IPS-20b (cell line): Measurements from ENCODE around the gene SHC2.

ENCODE experiments used
- H3K27ac ChIP-seq: one replicate; pipeline ENCODE4 v1.5.1; 2013; ENCODE audit warnings: low read length
- H3K27me3 ChIP-seq: 2 replicates; pipeline ENCODE4 v1.6.1; 2013; ENCODE audit warnings: mild to moderate bottlenecking, low read length, inconsistent platforms; ENCODE audit not compliant: insufficient read depth
- H3K36me3 ChIP-seq: 2 replicates; pipeline ENCODE4 v1.6.1; 2013; ENCODE audit warnings: low read depth, mild to moderate bottlenecking, inconsistent platforms, low read length, moderate library complexity; ENCODE audit not compliant: insufficient read depth
- H3K4me1 ChIP-seq: 2 replicates; pipeline ENCODE4 v1.6.1; 2013; ENCODE audit warnings: mild to moderate bottlenecking, control low read depth, inconsistent platforms, low read length, moderate library complexity; ENCODE audit not compliant: insufficient read depth
- H3K4me3 ChIP-seq: 2 replicates; pipeline ENCODE4 v1.5.1; 2013; ENCODE audit warnings: mild to moderate bottlenecking, low read length, inconsistent platforms
- H3K9ac ChIP-seq: 2 replicates; pipeline ENCODE4 v1.6.1; 2013; ENCODE audit warnings: low read depth, mild to moderate bottlenecking, inconsistent platforms, low read length, moderate library complexity
- H3K9me3 ChIP-seq: 2 replicates; pipeline ENCODE4 v1.6.1; 2013; ENCODE audit warnings: mild to moderate bottlenecking, low read depth, low read length, inconsistent platforms; ENCODE audit not compliant: insufficient read depth

Gene SHC2

DNA sequence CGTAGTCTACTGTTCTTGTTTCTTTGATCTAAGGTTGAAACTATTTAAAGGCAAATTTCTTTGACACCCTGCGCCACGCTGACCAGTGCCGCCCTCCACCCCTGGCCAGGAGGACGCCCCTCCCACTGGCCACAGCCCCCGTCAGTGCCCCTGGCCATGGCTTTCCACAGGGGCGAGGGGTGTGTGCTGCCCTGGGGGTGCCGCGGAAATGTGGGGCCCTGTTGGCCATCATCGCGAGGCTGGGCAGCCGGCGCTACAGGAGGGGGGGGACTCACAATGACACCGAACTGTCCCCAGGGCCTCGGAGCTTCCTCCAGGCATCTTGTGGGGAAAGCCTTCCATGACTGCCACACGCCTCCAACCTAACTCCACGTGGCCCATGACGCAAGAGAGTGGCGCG is 10.9 kb downstream of the SHC2 start:
- no peaks in the 10 kb centered on the region for H3K36me3 ChIP-seq
- H3K4me1 ChIP-seq, result no peaks in the 10 kb centered on the region
- no peak overlapping the region for H3K4me3 ChIP-seq
- no peak overlapping the region for H3K9ac ChIP-seq
- no peak overlapping the region for H3K27ac ChIP-seq
- peaks cover 7% of the 10 kb centered on the region; the same call in 1 of the 2 replicates for H3K9me3 ChIP-seq
- no peaks in the 10 kb centered on the region for H3K27me3 ChIP-seq

DNA sequence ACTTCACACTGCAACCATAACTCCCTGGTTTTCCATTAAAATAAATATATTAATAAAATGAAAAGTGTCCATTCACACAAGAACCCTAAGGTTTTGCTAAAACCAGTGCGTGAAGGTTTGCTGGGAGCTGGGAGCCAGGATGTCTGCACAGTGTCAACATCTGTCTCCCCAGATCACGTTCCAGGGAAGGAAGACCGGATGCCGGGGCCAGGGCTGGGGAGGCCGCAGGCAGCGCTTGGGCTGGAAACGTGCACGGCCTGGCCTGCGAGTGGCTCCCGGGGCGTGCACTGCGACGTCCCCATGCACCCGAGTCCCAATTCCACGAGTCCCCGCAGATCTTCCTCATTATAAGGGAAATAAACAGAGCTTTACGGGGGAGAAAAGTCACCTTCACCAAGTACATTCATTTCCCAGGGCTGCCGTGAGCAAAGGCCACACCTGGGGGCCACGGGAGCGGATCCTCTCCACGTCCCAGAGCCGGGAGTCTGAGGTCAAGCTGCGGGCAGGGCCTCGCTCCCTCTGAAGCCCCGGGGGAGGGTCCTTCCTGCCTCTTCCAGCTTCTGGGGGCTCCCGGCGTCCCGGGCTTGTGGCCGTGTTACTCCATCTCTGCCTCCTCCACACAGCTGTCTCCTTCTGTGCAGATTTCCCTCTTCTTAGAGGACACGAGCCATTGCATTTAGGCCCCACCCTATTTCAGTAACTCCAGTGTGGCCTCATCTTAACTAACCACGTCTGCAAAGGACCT is 12.8 kb downstream of the SHC2 start:
- no peaks in the 10 kb centered on the region for H3K36me3 ChIP-seq
- H3K4me3 ChIP-seq, result no peak overlapping the region
- no peak overlapping the region for H3K27ac ChIP-seq
- H3K9me3 ChIP-seq, result peaks cover 7% of the 10 kb centered on the region; the same call in 1 of the 2 replicates
- H3K4me1 ChIP-seq, result no peaks in the 10 kb centered on the region
- H3K27me3 ChIP-seq, result no peaks in the 10 kb centered on the region
- no peak overlapping the region for H3K9ac ChIP-seq

DNA sequence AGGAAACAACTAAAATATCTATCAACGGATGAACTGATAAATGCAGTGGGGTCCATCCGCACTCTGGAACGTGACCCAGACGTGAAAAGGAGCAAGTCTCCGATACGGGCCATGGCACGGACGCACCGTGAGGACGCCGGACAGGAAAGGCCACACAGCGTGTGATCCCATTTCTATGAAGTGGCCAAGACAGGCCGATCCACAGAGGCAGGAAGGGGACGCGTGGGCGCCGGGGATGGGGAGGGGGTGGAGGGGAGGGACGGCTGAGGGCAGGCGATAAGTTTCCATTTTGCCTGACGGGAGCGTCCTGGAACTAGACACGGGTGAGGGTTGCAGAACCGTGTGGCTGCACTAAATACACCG is 13.8 kb downstream of the SHC2 start:
- H3K4me1 ChIP-seq, result no peaks in the 10 kb centered on the region
- H3K27ac ChIP-seq, result no peak overlapping the region
- no peaks in the 10 kb centered on the region for H3K27me3 ChIP-seq
- H3K9ac ChIP-seq, result no peak overlapping the region
- no peaks in the 10 kb centered on the region for H3K36me3 ChIP-seq
- H3K9me3 ChIP-seq, result peaks cover 7% of the 10 kb centered on the region; the same call in 1 of the 2 replicates
- no peak overlapping the region for H3K4me3 ChIP-seq

DNA sequence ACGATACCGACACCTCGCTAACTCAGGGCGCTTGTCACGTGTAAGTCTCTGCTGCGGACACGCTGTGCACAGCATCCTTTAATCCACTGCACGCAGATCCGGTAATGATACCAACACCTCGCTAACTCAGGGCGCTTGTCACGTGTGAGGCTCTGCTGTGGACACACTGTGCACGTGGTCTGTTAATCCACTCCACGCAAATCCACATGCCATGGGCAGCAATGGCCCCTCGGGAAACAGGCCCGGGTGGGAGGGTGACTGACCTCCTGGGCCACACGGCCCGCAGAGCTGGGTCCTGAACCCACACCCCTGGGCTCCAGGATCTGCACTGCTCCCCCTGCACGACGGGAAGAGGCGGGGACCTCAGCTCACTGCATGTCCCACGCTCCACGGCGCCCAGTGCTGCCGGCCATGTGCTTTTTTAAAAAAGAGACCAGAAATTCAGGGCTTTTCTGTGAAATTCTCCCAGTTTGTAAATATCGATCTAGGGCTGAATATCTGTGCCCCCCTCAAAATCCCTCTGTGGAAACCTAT is 16.1 kb downstream of the SHC2 start:
- Histone ChIP-seq H3K9me3 (no peaks in the 10 kb centered on the region), H3K9ac (no peak overlapping the region), H3K27me3 (no peaks in the 10 kb centered on the region; the same call in 1 of the 2 replicates), H3K4me1 (no peaks in the 10 kb centered on the region), H3K27ac (no peak overlapping the region), H3K36me3 (no peaks in the 10 kb centered on the region), H3K4me3 (no peak overlapping the region)

DNA sequence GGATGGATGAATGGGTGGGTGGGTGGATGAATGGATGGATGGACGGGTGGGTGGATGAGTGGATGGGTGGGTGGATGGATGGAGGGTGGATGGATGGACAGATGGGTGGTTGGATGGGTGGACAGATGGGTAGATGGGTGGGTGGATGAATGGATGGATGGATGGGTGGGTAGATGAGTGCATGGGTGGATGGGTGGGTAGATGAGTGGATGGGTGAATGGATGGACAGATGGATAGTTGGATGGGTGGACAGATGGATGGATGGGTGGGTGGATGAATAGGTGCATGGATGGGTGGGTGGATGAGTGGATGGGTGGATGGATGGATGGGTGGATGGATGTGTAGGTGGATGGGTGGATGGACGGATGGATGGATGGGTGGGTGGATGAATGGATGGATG is 17.8 kb downstream of the SHC2 start:
- no peak overlapping the region for H3K9ac ChIP-seq
- H3K36me3 ChIP-seq, result no peaks in the 10 kb centered on the region
- no peak overlapping the region for H3K27ac ChIP-seq
- no peaks in the 10 kb centered on the region for H3K9me3 ChIP-seq
- no peaks in the 10 kb centered on the region for H3K4me1 ChIP-seq
- H3K4me3 ChIP-seq, result no peak overlapping the region
- H3K27me3 ChIP-seq, result no peaks in the 10 kb centered on the region; the same call in 1 of the 2 replicates

DNA sequence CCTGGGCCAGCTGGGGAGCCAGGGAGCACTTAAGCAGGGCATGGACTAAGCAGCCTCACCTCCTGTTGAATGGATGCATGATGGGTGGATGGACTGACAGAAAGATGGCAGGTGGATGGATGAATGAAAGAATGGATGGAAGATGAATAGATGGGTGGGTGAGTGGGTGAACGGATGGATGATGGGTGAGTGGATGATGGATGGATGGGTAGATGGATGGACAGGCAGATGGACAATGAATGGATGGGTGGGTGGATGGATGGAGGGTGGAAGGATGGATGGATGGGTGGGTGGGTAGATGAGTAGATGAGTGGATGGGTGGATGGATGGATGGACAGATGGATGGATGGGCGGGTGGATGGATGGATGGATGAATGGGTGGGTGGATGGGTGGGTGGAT is 18.7 kb downstream of the SHC2 start:
- Histone ChIP-seq H3K4me3 (no peak overlapping the region), H3K27me3 (no peaks in the 10 kb centered on the region; the same call in 1 of the 2 replicates), H3K36me3 (no peaks in the 10 kb centered on the region), H3K4me1 (no peaks in the 10 kb centered on the region), H3K9ac (no peak overlapping the region), H3K27ac (no peak overlapping the region), H3K9me3 (no peaks in the 10 kb centered on the region)

DNA sequence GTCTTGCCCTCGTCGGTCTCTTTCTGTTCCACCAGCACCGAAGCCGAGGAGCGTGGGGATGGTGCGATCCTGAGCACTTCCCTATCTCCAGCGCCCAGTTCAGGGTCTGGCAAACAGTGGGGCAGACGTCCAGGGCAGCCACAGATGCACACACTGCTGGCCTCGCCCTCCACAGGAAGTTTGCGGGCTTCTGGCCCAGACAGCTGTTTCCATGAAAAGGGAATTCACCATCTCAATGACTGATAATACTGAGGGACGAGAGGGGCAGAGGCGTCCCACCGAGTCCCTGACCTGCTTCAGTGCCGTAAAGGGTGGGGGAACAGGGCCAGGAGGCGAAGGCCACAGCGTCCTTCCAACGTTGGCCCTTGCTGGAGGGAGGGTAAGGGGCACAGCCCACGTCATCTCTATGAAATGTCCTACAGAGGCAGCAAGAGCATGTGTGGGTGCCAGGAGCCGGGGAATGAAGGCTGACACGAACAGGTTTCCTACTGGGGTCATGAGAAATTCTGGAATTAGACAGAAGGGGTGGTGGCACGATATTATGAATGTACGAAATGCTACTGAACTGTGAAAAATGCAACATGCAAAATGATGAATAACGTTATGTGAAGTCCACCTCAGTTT is 19.5 kb downstream of the SHC2 start:
- no peak overlapping the region for H3K4me3 ChIP-seq
- no peak overlapping the region for H3K9ac ChIP-seq
- no peaks in the 10 kb centered on the region for H3K9me3 ChIP-seq
- no peak overlapping the region for H3K27ac ChIP-seq
- H3K36me3 ChIP-seq, result no peaks in the 10 kb centered on the region
- H3K4me1 ChIP-seq, result no peaks in the 10 kb centered on the region
- no peaks in the 10 kb centered on the region; the same call in 1 of the 2 replicates for H3K27me3 ChIP-seq

DNA sequence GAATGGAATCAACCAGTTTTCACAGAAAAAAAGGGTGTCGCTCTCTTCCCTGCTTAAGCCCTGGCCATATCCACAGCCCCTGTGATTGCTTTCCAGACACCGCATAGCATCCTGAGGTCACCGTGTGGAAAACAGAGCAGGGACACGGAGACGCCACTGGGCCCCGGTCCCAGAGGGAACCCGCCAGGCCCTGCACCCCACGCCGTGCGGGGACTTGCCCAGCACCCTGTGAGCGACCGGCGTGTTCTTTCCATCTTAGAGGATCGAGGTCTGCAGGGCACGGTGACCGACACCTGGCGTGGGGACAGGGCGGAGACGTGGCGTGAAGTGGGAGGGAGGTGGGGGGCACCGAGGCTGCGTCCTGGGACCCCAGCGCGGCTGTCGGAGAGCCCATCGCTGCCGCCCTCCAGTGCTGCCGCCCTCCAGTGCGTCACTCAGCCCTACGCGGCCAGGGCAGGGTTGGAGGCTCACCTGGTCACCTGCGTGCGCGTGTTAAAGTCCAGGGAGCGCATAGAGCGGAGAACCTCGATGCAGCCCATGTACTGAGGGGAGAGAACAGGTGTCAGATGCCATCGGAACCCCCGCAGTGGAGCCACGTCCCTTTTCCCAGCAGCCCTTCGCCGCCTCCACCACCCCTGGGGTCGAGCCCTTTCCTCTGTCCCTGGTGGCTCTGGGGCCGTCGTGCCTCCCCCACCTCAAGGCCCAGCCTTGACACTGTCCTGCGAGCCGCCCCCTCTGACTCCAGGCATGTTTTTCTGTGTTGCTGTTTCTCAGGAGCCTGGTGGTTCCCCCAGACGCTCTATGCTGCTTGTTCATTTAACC is 20.2 kb downstream of the SHC2 start:
- Histone ChIP-seq H3K27ac (no peak overlapping the region), H3K4me3 (no peak overlapping the region), H3K4me1 (no peaks in the 10 kb centered on the region), H3K36me3 (no peaks in the 10 kb centered on the region), H3K27me3 (no peaks in the 10 kb centered on the region; the same call in 1 of the 2 replicates), H3K9me3 (no peaks in the 10 kb centered on the region), H3K9ac (no peak overlapping the region)

DNA sequence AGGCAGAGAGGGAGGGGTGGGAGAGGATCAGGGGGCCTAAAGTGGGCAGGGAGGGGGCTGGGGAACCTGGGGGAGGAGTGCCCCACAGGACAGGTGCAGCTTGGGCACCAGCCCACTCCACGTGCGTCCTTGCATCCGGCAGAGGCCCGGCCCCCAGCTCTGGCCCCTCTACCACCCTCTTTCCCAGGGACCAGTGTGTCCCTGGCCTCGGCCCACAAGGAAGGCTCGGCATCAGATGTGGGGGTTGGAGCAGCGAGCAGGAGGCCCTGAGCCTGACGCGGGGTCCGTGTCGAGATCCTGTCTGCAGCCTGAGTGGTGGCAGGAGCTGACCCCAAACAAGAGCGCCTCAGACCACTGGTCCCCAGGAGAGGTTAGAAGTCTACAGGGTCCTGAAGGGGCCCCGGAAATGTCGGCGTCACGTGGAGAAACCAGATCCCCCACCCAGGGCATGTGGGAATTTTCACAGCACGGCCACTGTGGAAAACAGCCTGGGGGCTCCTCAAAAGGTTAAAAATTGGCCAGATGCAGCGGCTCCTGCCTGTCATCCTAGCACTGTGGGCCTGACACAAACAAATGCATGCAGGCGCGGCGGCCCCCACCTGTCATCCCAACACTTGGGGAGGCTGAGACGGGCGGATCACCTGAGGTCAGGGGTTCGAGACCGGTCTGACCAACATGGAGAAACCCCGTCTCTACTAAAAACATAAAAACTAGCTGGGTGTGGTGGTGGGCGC is 21.5 kb downstream of the SHC2 start:
- no peak overlapping the region for H3K27ac ChIP-seq
- no peaks in the 10 kb centered on the region for H3K4me1 ChIP-seq
- no peak overlapping the region for H3K9ac ChIP-seq
- no peak overlapping the region for H3K4me3 ChIP-seq
- H3K36me3 ChIP-seq, result no peaks in the 10 kb centered on the region; the same call in 1 of the 2 replicates
- H3K27me3 ChIP-seq, result no peaks in the 10 kb centered on the region; the same call in 1 of the 2 replicates
- H3K9me3 ChIP-seq, result 0 out of 2 replicates have a peak, but pooled peaks cover 1% of the 10 kb centered on the region

DNA sequence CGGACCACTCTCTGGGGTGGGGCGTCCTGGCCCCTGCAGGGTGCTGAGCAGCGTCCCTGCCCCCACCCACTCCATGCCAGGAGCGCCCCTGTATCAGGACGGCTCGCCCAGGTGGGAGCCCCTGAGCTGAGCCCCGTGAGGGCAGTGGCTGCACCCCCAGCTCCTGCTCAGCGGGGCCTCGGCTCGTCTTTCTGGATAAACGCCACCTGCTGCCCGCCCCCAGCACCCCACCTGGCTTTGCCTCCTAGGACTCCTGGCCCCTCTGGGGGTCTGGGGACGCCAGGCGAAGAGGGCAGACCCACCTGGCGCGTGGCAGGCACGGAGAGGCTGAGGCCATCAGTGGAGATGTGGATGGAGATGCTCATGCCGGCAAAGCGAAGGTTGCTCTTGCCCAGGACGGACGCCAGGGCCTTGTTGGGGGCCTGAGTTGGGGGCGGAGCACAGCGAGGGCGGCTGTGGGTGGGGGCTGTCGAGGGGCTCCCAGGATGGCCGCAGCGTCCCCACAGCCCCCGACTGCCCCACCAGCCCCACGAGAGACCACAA is 22.3 kb downstream of the SHC2 start:
- Histone ChIP-seq H3K9ac (no peak overlapping the region), H3K27ac (no peak overlapping the region), H3K36me3 (no peaks in the 10 kb centered on the region; the same call in 1 of the 2 replicates), H3K4me3 (no peak overlapping the region), H3K9me3 (0 out of 2 replicates have a peak, but pooled peaks cover 5% of the 10 kb centered on the region), H3K27me3 (no peaks in the 10 kb centered on the region; the same call in 1 of the 2 replicates), H3K4me1 (no peaks in the 10 kb centered on the region)

DNA sequence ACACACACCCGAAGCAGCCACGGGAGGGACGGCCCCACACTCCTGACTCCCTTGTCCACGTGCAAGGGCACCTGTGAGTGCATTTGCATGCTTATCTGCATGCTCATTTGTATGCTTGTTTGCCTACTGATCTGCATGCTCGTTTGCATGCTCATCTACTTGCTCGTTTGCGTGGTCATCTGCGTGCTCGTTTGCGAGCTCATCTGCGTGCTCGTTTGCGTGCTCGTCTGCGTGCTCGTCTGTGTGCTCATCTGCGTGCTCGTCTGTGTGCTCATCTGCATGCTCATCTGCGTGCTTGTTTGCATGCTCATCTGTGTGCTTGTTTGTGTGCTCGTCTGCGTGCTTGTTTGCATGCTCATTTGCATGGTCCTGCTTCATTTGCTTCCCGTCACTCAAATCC is 23.8 kb downstream of the SHC2 start:
- H3K4me1 ChIP-seq, result no peaks in the 10 kb centered on the region
- no peaks in the 10 kb centered on the region; the same call in 1 of the 2 replicates for H3K27me3 ChIP-seq
- H3K9me3 ChIP-seq, result 0 out of 2 replicates have a peak, but pooled peaks cover 5% of the 10 kb centered on the region
- H3K36me3 ChIP-seq, result no peaks in the 10 kb centered on the region; the same call in 1 of the 2 replicates
- H3K27ac ChIP-seq, result no peak overlapping the region
- H3K4me3 ChIP-seq, result no peak overlapping the region
- no peak overlapping the region for H3K9ac ChIP-seq
